OCI-LY7 (cell line): ENCODE measurements around the gene TESMIN. TPM values are rescaled to one million over a fixed set of nuclear protein-coding genes. Genes with fewer than 3 reads are reported as not detected.

Experiments used
- BruUV-seq: library from RNA; stranded (reverse); fragments of 400-500 nt; replicated peaks from 2 replicates; lab custom pipeline; 2021; lab: Mats Ljungman, UMichigan
- CTCF ChIA-PET: fragments of 300-600 bp; sonication (Branson Sonifier 250); formaldehyde crosslinking; loops from one replicate; lab custom pipeline; 2022; ENCODE audit warnings: antibody characterized with exemption; ENCODE audit not compliant: unreplicated experiment; lab: Charles Lee
- POLR2A ChIA-PET: fragments of 300-600 bp; sonication (Branson Sonifier 250); formaldehyde crosslinking; loops from one replicate; lab custom pipeline; 2022; ENCODE audit warnings: antibody characterized with exemption; lab: Charles Lee
- DNase-seq: peaks from one replicate; pipeline ENCODE4 v3.0.0-alpha.2; 2015; ENCODE audit warnings: low spot score
- H2AFZ ChIP-seq: fragments of 200-600 bp; sonication (generic), shearing (Covaris generic); 2 replicates; pipeline ENCODE4 v1.6.1; 2014; ENCODE audit warnings: mild to moderate bottlenecking, antibody characterized with exemption, low read length, moderate library complexity
- H3K27ac ChIP-seq: fragments of 200-600 bp; sonication (generic); 2 replicates; pipeline ENCODE4 v1.5.1; 2014; ENCODE audit warnings: mixed run types, low read depth, mild to moderate bottlenecking, moderate library complexity, low read length, inconsistent platforms; ENCODE audit not compliant: poor library complexity, severe bottlenecking
- H3K36me3 ChIP-seq: fragments of 200-600 bp; sonication (generic); 2 replicates; pipeline ENCODE4 v1.6.1; 2014; ENCODE audit warnings: mild to moderate bottlenecking, antibody characterized with exemption, low read length, moderate library complexity, mixed read lengths; ENCODE audit not compliant: insufficient read depth
- H3K4me1 ChIP-seq: fragments of 200-600 bp; sonication (generic); 2 replicates; pipeline ENCODE4 v1.5.1; 2014; ENCODE audit warnings: mild to moderate bottlenecking, low read length; ENCODE audit not compliant: insufficient read depth, poor library complexity, severe bottlenecking
- H3K4me2 ChIP-seq: fragments of 200-600 bp; sonication (generic); 2 replicates; pipeline ENCODE4 v1.6.1; 2014; ENCODE audit warnings: mild to moderate bottlenecking, low read length
- H3K4me3 ChIP-seq: fragments of 200-600 bp; sonication (generic); 2 replicates; pipeline ENCODE4 v1.5.1; 2014; ENCODE audit warnings: mild to moderate bottlenecking, low read depth, low read length; ENCODE audit not compliant: poor library complexity, severe bottlenecking
- H3K79me2 ChIP-seq: fragments of 200-600 bp; sonication (generic); 2 replicates; pipeline ENCODE4 v1.6.1; 2016; ENCODE audit warnings: low read depth, mild to moderate bottlenecking, low read length, moderate library complexity, mixed read lengths; ENCODE audit not compliant: insufficient read depth
- H3K9me2 ChIP-seq: fragments of 200-600 bp; sonication (generic); 2 replicates; pipeline ENCODE4 v1.6.1; 2016; ENCODE audit warnings: mild to moderate bottlenecking, low read length, mixed read lengths; ENCODE audit not compliant: insufficient read depth
- H3K9me3 ChIP-seq: fragments of 200-600 bp; sonication (generic); 2 replicates; pipeline ENCODE4 v1.6.1; 2014; ENCODE audit warnings: mild to moderate bottlenecking, mixed run types, low read length, mixed read lengths
- H4K20me1 ChIP-seq: fragments of 200-600 bp; sonication (generic); 2 replicates; pipeline ENCODE4 v1.6.1; 2014; ENCODE audit warnings: mild to moderate bottlenecking, antibody characterized with exemption, low read length, moderate library complexity, mixed read lengths; ENCODE audit not compliant: insufficient read depth
- EZH2phosphoT487 ChIP-seq: fragments of 200-600 bp; sonication (generic); IDR thresholded peaks from 2 replicates; pipeline ENCODE4 v1.6.1; 2018; ENCODE audit warnings: low read depth, borderline replicate concordance, mild to moderate bottlenecking, mixed run types, antibody characterized with exemption, low read length, moderate library complexity, mixed read lengths
- intact Hi-C: fragments of 100-400 bp; cut with micrococcal nuclease; formaldehyde crosslinking; loops from one replicate; pipeline ENCODE4 v1.10.0; 2022; ENCODE audit not compliant: unreplicated experiment
- total RNA-seq, 2 experiments: library from RNA; depleted of rRNA in 1 of 2; stranded (reverse); fragments of >200 nt in 1 of 2; shearing (Covaris generic) in 1 of 2; gene quantifications; 2 replicates each; pipeline ENCODE4 v1.2.3, GENCODE V29; 2014 to 2022
- TF ChIP-seq, protein P1 (sequence below): fragments of 200-600 bp; sonication (generic); conservative IDR thresholded peaks from 2 replicates; pipeline ENCODE4 v1.5.1; 2014; ENCODE audit warnings: mild to moderate bottlenecking, antibody characterized with exemption, low read length, moderate library complexity, mixed read lengths

Gene TESMIN
- total RNA-seq, 2 experiments from 2014 or later = 13.0 to 19.4 TPM

- Histone ChIP-seq H3K9me2 (no peaks in the 10 kb centered on the region), H3K36me3 (no peaks in the 10 kb centered on the region), H3K4me3 (no peak overlapping the region), H2AFZ (no peak overlapping the region), H4K20me1 (no peaks in the 10 kb centered on the region), H3K79me2 (no peaks in the 10 kb centered on the region), H3K9me3 (no peaks in the 10 kb centered on the region), H3K27ac (no peak overlapping the region), H3K4me1 (no peaks in the 10 kb centered on the region), H3K4me2 (no peak overlapping the region)
- no peak for DNase-seq
- TF ChIP-seq, protein P1, sequence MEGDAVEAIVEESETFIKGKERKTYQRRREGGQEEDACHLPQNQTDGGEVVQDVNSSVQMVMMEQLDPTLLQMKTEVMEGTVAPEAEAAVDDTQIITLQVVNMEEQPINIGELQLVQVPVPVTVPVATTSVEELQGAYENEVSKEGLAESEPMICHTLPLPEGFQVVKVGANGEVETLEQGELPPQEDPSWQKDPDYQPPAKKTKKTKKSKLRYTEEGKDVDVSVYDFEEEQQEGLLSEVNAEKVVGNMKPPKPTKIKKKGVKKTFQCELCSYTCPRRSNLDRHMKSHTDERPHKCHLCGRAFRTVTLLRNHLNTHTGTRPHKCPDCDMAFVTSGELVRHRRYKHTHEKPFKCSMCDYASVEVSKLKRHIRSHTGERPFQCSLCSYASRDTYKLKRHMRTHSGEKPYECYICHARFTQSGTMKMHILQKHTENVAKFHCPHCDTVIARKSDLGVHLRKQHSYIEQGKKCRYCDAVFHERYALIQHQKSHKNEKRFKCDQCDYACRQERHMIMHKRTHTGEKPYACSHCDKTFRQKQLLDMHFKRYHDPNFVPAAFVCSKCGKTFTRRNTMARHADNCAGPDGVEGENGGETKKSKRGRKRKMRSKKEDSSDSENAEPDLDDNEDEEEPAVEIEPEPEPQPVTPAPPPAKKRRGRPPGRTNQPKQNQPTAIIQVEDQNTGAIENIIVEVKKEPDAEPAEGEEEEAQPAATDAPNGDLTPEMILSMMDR = no peak
- TF ChIP-seq EZH2phosphoT487 = no peak
- ChIA-PET POLR2A (no interaction called here), CTCF (no interaction called here)
- no TSS peak for BruUV-seq
- intact Hi-C loops = no loop called here
These were observed 17.2 kb downstream of the TESMIN start for GRCh38 chr11:68734111-68734510.

- Histone ChIP-seq H3K4me2 (no peak overlapping the region), H3K4me3 (no peak overlapping the region), H3K9me3 (no peaks in the 10 kb centered on the region), H3K27ac (no peak overlapping the region), H3K36me3 (no peaks in the 10 kb centered on the region), H3K9me2 (no peaks in the 10 kb centered on the region), H4K20me1 (no peaks in the 10 kb centered on the region), H3K79me2 (no peaks in the 10 kb centered on the region), H2AFZ (no peak overlapping the region), H3K4me1 (no peaks in the 10 kb centered on the region)
- no peak for DNase-seq
- no peak for TF ChIP-seq EZH2phosphoT487
- TF ChIP-seq, protein P1 = no peak
- ChIA-PET CTCF (no interaction called here), POLR2A (no interaction called here)
- intact Hi-C loops = no loop called here
- BruUV-seq = no TSS peak
These were observed 23.5 kb downstream of the TESMIN start for GRCh38 chr11:68727783-68728182.

GRCh38 chr11:68724293-68724692 lies 27.0 kb downstream of the TESMIN start:
- ChIA-PET CTCF (no interaction called here), POLR2A (no interaction called here)
- TF ChIP-seq, protein P1 = no peak
- TF ChIP-seq EZH2phosphoT487 = no peak
- no peak overlapping the region for H2AFZ ChIP-seq
- no peak overlapping the region for H3K4me2 ChIP-seq
- no peak overlapping the region for H3K27ac ChIP-seq
- H3K4me3 ChIP-seq = no peak overlapping the region
- no peaks in the 10 kb centered on the region for H3K36me3 ChIP-seq
- intact Hi-C loops = no loop called here
- no peaks in the 10 kb centered on the region for H3K79me2 ChIP-seq
- H4K20me1 ChIP-seq = no peaks in the 10 kb centered on the region
- no TSS peak for BruUV-seq
- no peak for DNase-seq
- H3K9me2 ChIP-seq = no peaks in the 10 kb centered on the region
- no peaks in the 10 kb centered on the region for H3K9me3 ChIP-seq
- no peaks in the 10 kb centered on the region for H3K4me1 ChIP-seq
